Activated naive CD4-positive, alpha-beta T cell treated with anti-CD3 and anti-CD28 coated beads, Interleukin-2, amount 50 U/mL, for 24 hours (primary cell): ENCODE measurements around the gene SFXN2.
"Not testable (repeated sequence)": the region's sequence is repeated elsewhere in the genome, so short reads cannot be mapped to it uniquely, and the experiment has no call there.

Experiments
- H3K27ac Mint-ChIP-seq: one replicate; pipeline ENCODE4 v1.8.0; 2021; ENCODE audit warnings: mild to moderate bottlenecking, mixed read lengths
- H3K27me3 Mint-ChIP-seq: one replicate; pipeline ENCODE4 v1.8.0; 2021; ENCODE audit warnings: mixed read lengths
- H3K36me3 Mint-ChIP-seq: one replicate; pipeline ENCODE4 v1.8.0; 2021; ENCODE audit warnings: mixed read lengths
- H3K4me1 Mint-ChIP-seq: one replicate; pipeline ENCODE4 v1.8.0; 2021; ENCODE audit warnings: mixed read lengths
- H3K4me3 Mint-ChIP-seq: one replicate; pipeline ENCODE4 v1.8.0; 2021; ENCODE audit warnings: mild to moderate bottlenecking, mixed read lengths
- H3K9me3 Mint-ChIP-seq: one replicate; pipeline ENCODE4 v1.8.0; 2021; ENCODE audit warnings: mixed read lengths

SFXN2 gene

GRCh38 chr10:102676534-102677315, 37.7 kb upstream of the SFXN2 start:
- Mint-ChIP-seq H3K36me3 (no peaks in the 10 kb centered on the region), H3K27ac (no peak overlapping the region), H3K4me3 (no peak overlapping the region)

DNA sequence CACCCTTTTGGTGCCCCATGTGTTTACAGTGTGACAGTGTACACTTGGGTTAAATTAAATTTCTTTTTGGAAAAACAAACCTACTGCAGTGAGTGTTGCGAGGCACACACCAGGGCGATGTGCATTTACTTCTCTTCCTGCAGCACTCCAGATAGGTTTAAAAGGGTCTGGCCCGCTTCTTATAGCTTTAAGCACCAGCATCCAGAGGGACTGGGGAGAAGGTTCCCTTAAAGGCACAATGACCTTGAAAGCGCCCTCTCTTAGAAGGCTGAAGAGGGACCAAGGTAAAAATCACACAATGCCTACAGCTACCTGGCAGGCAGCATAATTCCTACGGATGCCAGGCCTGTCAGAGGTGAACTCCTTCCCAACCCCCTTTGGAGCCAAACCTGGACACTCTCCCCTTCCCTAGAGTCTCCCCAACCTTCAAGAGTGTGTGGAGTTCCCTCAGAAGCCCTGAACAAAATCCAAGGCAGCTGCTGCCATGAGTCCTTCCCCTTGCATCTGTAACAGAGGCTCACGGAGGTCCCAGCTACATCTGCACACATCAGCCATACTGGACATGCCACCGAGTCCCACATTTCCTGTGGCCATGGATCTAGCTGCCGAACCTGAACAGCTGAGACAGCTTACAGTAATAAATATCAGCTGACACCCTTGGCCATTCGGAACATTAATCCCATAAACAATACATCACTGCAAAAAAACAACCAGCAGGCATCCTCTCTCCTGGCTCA, 36.9 kb upstream of the SFXN2 start:
- Mint-ChIP-seq H3K36me3 (peaks cover 2% of the 10 kb centered on the region), H3K9me3 (no peaks in the 10 kb centered on the region), H3K4me3 (no peak overlapping the region), H3K27ac (no peak overlapping the region), H3K4me1 (peaks cover 72% of the 10 kb centered on the region), H3K27me3 (no peaks in the 10 kb centered on the region)

More at GRCh38 chr10:102676534-102677315, 37.7 kb upstream of the SFXN2 start:
- Mint-ChIP-seq H3K27me3 (no peaks in the 10 kb centered on the region), H3K9me3 (no peaks in the 10 kb centered on the region), H3K4me1 (peaks cover 65% of the 10 kb centered on the region)

DNA sequence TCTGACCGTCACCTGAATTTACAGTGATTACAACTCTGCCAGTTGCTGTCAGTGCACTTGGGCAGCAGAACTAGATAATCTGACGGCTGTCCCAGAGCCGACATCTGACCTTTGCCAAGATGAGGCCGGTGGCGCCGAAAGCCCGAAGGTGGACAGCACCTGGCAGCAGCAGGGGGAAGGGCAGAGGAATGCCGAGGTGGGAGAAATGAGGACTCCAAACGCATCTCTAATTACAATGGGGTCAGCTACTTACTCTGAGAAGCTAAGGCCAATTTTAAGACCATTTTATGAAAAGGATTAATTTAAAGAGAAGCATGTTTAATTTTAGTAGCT, 36.4 kb upstream of the SFXN2 start:
- Mint-ChIP-seq H3K27me3 (no peaks in the 10 kb centered on the region), H3K36me3 (peaks cover 2% of the 10 kb centered on the region), H3K27ac (no peak overlapping the region), H3K4me1 (peaks cover 71% of the 10 kb centered on the region), H3K4me3 (no peak overlapping the region), H3K9me3 (no peaks in the 10 kb centered on the region)

GRCh38 chr10:102678842-102679289, 35.6 kb upstream of the SFXN2 start:
- no peaks in the 10 kb centered on the region for H3K27me3 Mint-ChIP-seq
- no peak overlapping the region for H3K27ac Mint-ChIP-seq
- peaks cover 2% of the 10 kb centered on the region for H3K36me3 Mint-ChIP-seq
- H3K4me1 Mint-ChIP-seq, result peaks cover 68% of the 10 kb centered on the region
- H3K9me3 Mint-ChIP-seq, result no peaks in the 10 kb centered on the region
- no peak overlapping the region for H3K4me3 Mint-ChIP-seq

GRCh38 chr10:102679596-102679995, 34.8 kb upstream of the SFXN2 start:
- Mint-ChIP-seq H3K4me3 (no peak overlapping the region), H3K27me3 (no peaks in the 10 kb centered on the region), H3K36me3 (peaks cover 2% of the 10 kb centered on the region)

DNA sequence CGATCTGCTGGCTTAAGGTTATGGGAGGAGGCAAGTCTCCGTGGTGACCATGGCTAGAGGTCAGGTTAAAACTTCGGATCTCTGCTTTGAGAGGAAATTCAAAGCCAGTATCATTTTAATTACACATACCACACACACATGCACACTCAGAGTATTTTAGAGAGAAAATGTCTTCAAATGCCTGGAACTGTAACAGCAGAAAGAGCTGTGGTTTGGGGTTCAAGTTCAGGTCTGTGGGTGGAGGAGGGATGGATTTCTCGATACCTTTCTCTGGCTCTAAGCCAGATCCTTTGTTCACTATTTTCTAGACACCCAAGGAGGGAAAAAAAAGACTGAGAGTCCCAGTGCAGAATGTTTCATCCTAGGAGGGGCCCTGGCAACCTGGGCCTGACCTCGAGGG, 32.7 kb upstream of the SFXN2 start:
- Mint-ChIP-seq H3K4me3 (no peak overlapping the region), H3K9me3 (no peaks in the 10 kb centered on the region), H3K27ac (no peak overlapping the region), H3K36me3 (peaks cover 2% of the 10 kb centered on the region), H3K4me1 (peaks cover 40% of the 10 kb centered on the region), H3K27me3 (no peaks in the 10 kb centered on the region)

More at GRCh38 chr10:102679596-102679995, 34.8 kb upstream of the SFXN2 start:
- Mint-ChIP-seq H3K9me3 (no peaks in the 10 kb centered on the region), H3K4me1 (peaks cover 61% of the 10 kb centered on the region), H3K27ac (no peak overlapping the region)

GRCh38 chr10:102682416-102682815, 32.0 kb upstream of the SFXN2 start:
- peaks cover 2% of the 10 kb centered on the region for H3K36me3 Mint-ChIP-seq
- peaks cover 33% of the 10 kb centered on the region for H3K4me1 Mint-ChIP-seq
- no peaks in the 10 kb centered on the region for H3K9me3 Mint-ChIP-seq
- H3K4me3 Mint-ChIP-seq, result no peak overlapping the region
- H3K27ac Mint-ChIP-seq, result no peak overlapping the region
- H3K27me3 Mint-ChIP-seq, result no peaks in the 10 kb centered on the region

- Mint-ChIP-seq H3K9me3 (no peaks in the 10 kb centered on the region), H3K4me3 (no peak overlapping the region), H3K27me3 (no peaks in the 10 kb centered on the region), H3K4me1 (peaks cover 28% of the 10 kb centered on the region), H3K27ac (no peak overlapping the region), H3K36me3 (peaks cover 2% of the 10 kb centered on the region)
These were observed 31.5 kb upstream of the SFXN2 start for GRCh38 chr10:102682981-102683380.

DNA sequence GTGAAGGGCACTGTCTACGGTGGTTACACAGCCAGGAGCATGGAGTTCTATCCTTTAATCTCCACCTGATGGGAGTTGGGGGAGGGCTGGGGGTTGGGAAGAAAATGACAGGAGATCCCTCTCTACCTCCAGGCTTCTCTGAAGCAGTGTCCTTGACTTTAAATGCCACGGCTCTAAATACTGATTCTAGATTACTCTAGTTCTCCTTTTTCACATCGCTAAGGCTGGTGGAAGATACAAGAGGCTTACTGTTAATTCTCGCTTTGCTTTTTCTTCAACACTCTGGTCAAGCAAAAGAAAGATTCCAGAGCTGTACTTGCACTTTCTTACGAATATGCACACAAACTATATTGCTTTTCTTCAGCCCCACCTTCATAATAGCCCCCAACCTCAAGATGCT, 30.7 kb upstream of the SFXN2 start:
- Mint-ChIP-seq H3K4me3 (no peak overlapping the region), H3K36me3 (peaks cover 2% of the 10 kb centered on the region), H3K4me1 (peaks cover 23% of the 10 kb centered on the region), H3K27me3 (no peaks in the 10 kb centered on the region), H3K27ac (no peak overlapping the region), H3K9me3 (no peaks in the 10 kb centered on the region)

GRCh38 chr10:102691285-102692066, 23.0 kb upstream of the SFXN2 start:
- Mint-ChIP-seq H3K27me3 (no peaks in the 10 kb centered on the region), H3K27ac (no peak overlapping the region), H3K4me3 (no peak overlapping the region), H3K4me1 (no peaks in the 10 kb centered on the region), H3K9me3 (no peaks in the 10 kb centered on the region), H3K36me3 (peaks cover 2% of the 10 kb centered on the region)

- H3K9me3 Mint-ChIP-seq, H3K4me3 Mint-ChIP-seq, H3K4me1 Mint-ChIP-seq, H3K27me3 Mint-ChIP-seq, H3K27ac Mint-ChIP-seq: not testable (repeated sequence)
- peaks cover 14% of the 10 kb centered on the region for H3K36me3 Mint-ChIP-seq
These were observed 19.0 kb upstream of the SFXN2 start for GRCh38 chr10:102695401-102695800.

GRCh38 chr10:102696736-102697135, 17.7 kb upstream of the SFXN2 start:
- Mint-ChIP-seq H3K27ac (no peak overlapping the region), H3K36me3 (peaks cover 14% of the 10 kb centered on the region), H3K27me3 (no peaks in the 10 kb centered on the region), H3K4me3 (no peak overlapping the region), H3K4me1 (no peaks in the 10 kb centered on the region), H3K9me3 (no peaks in the 10 kb centered on the region)

DNA sequence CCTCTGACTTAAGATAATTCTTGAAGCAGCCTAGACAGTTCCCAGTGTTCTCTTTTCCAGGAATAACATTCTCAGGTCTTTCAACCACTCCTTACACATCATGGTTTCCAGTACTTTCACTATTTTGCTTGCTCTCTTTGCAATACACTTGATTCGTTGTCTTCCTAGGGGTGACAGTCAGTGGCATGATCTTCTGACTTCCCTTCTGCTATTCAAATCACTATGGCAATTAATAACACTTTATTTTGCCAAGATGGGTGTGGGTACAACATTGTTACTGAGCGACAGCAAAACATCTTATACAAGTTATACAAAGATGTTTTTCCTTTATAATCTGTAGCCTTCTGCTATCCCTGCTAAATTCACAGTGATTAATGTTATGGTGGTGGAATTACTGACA, 15.5 kb upstream of the SFXN2 start:
- peaks cover 14% of the 10 kb centered on the region for H3K36me3 Mint-ChIP-seq
- no peaks in the 10 kb centered on the region for H3K4me1 Mint-ChIP-seq
- H3K27ac Mint-ChIP-seq, result no peak overlapping the region
- H3K9me3 Mint-ChIP-seq, result no peaks in the 10 kb centered on the region
- no peak overlapping the region for H3K4me3 Mint-ChIP-seq
- no peaks in the 10 kb centered on the region for H3K27me3 Mint-ChIP-seq

- H3K4me3 Mint-ChIP-seq, result no peak overlapping the region
- peaks cover 17% of the 10 kb centered on the region for H3K36me3 Mint-ChIP-seq
- peaks cover 7% of the 10 kb centered on the region for H3K4me1 Mint-ChIP-seq
- no peak overlapping the region for H3K27ac Mint-ChIP-seq
- no peaks in the 10 kb centered on the region for H3K27me3 Mint-ChIP-seq
- no peaks in the 10 kb centered on the region for H3K9me3 Mint-ChIP-seq
These were observed 13.2 kb upstream of the SFXN2 start for GRCh38 chr10:102701272-102701671.

- H3K4me1 Mint-ChIP-seq, result peaks cover 7% of the 10 kb centered on the region
- no peak overlapping the region for H3K4me3 Mint-ChIP-seq
- H3K9me3 Mint-ChIP-seq, result no peaks in the 10 kb centered on the region
- H3K36me3 Mint-ChIP-seq, result peaks cover 15% of the 10 kb centered on the region
- H3K27me3 Mint-ChIP-seq, result no peaks in the 10 kb centered on the region
- no peak overlapping the region for H3K27ac Mint-ChIP-seq
These were observed 12.6 kb upstream of the SFXN2 start for GRCh38 chr10:102701796-102702195.

- Mint-ChIP-seq H3K36me3 (peaks cover 11% of the 10 kb centered on the region), H3K4me1 (peaks cover 13% of the 10 kb centered on the region), H3K9me3 (no peaks in the 10 kb centered on the region), H3K27me3 (no peaks in the 10 kb centered on the region), H3K4me3 (no peak overlapping the region), H3K27ac (no peak overlapping the region)
These were observed 11.7 kb upstream of the SFXN2 start for GRCh38 chr10:102702742-102703141.
